Activated CD8-positive, alpha-beta memory T cell treated with anti-CD3 and anti-CD28 coated beads, Interleukin-2, amount 50 U/mL, for 48 hours (primary cell): ENCODE measurements around the gene KCNT1.

ENCODE experiments used
- DNase-seq: peaks from one replicate; pipeline ENCODE4 v3.0.0-alpha.2; 2020

The KCNT1 gene

GRCh38 chr9:135674977-135675376, 27.0 kb upstream of the KCNT1 start:
- no peak for DNase-seq

GRCh38 chr9:135676891-135677290, 25.1 kb upstream of the KCNT1 start:
- DNase-seq = no peak

GRCh38 chr9:135677641-135678168, 24.3 kb upstream of the KCNT1 start:
- no peak for DNase-seq

- DNase-seq = no peak
Measured at GRCh38 chr9:135678236-135679017, 23.6 kb upstream of the KCNT1 start.

- DNase-seq = no peak
Measured at GRCh38 chr9:135680056-135680455, 21.9 kb upstream of the KCNT1 start.

- DNase-seq = no peak
Measured at GRCh38 chr9:135681161-135681560, 20.8 kb upstream of the KCNT1 start.

GRCh38 chr9:135683401-135684034, 18.5 kb upstream of the KCNT1 start:
- no peak for DNase-seq

GRCh38 chr9:135684691-135685090, 17.3 kb upstream of the KCNT1 start:
- no peak for DNase-seq

GRCh38 chr9:135687216-135687615, 14.8 kb upstream of the KCNT1 start:
- DNase-seq = no peak

GRCh38 chr9:135689011-135689410, 13.0 kb upstream of the KCNT1 start:
- no peak for DNase-seq

GRCh38 chr9:135690836-135691570, 11.0 kb upstream of the KCNT1 start:
- DNase-seq = no peak

- no peak for DNase-seq
Measured at GRCh38 chr9:135692410-135692809, 9.6 kb upstream of the KCNT1 start.

- no peak for DNase-seq
Measured at GRCh38 chr9:135693265-135693664, 8.7 kb upstream of the KCNT1 start.

- no peak for DNase-seq
Measured at GRCh38 chr9:135693771-135694170, 8.2 kb upstream of the KCNT1 start.

GRCh38 chr9:135694414-135694813, 7.6 kb upstream of the KCNT1 start:
- DNase-seq = no peak

GRCh38 chr9:135695036-135695435, 6.9 kb upstream of the KCNT1 start:
- no peak for DNase-seq

GRCh38 chr9:135695642-135696041, 6.3 kb upstream of the KCNT1 start:
- no peak for DNase-seq

GRCh38 chr9:135696446-135696845, 5.5 kb upstream of the KCNT1 start:
- DNase-seq = no peak

- no peak for DNase-seq
Measured at GRCh38 chr9:135697226-135697625, 4.8 kb upstream of the KCNT1 start.

GRCh38 chr9:135698236-135698635, 3.7 kb upstream of the KCNT1 start:
- no peak for DNase-seq

- DNase-seq = no peak
Measured at GRCh38 chr9:135698767-135699166, 3.2 kb upstream of the KCNT1 start.

GRCh38 chr9:135699440-135699839, 2.5 kb upstream of the KCNT1 start, which contains the start of gene SOHLH1:
Gene SOHLH1 (minus strand): TSS chr9:135699481. CDS start chr9:135699467, 14 bp downstream.
- no peak for DNase-seq

- no peak for DNase-seq
Measured at GRCh38 chr9:135700525-135700924, 1.5 kb upstream of the KCNT1 start.
